Mammary epithelial cell (primary cell): Measurements from ENCODE around the gene MYB.

Experiments
- EZH2 ChIP-seq: IDR thresholded peaks from 2 replicates; pipeline ENCODE4 v1.6.1; 2012; ENCODE audit warnings: low read length, inconsistent platforms, borderline replicate concordance
- TF ChIP-seq, protein P1 (sequence below), 2 donors: IDR thresholded peaks in 1 of 2; conservative IDR thresholded peaks in 1 of 2; 2 replicates each; pipeline ENCODE4 v1.5.1; 2011 to 2012; ENCODE audit warnings: inconsistent platforms in 2 of 2, low read length in 2 of 2, mild to moderate bottlenecking in 2 of 2, control low read depth in 1 of 2, low read depth in 1 of 2; ENCODE audit not compliant: insufficient read depth in 1 of 2; ENCODE audit errors: extremely low read depth in 1 of 2

DNA sequence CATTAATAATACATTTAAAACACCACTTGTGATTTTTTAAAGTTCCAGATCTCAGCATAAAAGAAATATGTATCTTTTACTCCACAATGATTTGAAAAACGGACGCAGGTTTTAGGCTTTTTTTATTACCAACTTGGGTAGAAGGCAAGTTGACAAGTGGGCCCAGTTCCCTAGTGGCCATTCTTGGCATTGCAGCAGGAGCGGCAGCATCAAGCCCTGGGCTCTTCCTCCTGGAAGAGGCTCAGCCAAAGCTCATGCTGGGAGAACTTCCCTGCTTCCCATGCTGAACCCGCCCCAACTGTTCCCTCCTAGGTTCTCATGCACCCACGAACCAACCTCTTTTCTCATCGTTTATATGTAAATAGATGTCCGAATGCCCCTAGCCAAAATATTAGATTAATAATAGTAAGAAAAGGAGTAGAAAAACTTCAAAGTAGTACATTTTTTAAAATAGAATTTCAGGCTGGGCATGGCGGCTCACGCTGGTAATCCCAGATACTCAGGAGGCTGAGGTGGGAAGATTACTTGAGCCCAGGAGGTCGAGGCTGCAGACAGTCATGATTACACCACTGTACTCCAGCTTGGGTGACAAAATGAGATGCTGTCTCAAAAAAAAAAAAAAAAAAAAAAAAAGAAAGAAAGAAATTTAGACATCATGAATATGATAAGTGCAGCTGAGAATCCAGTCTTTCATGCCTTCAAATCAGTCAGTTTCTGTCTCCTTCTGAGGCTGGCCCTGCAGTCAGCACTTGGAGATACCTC, 18.2 kb upstream of the MYB start:
- no peak for TF ChIP-seq EZH2
- TF ChIP-seq, protein P1, sequence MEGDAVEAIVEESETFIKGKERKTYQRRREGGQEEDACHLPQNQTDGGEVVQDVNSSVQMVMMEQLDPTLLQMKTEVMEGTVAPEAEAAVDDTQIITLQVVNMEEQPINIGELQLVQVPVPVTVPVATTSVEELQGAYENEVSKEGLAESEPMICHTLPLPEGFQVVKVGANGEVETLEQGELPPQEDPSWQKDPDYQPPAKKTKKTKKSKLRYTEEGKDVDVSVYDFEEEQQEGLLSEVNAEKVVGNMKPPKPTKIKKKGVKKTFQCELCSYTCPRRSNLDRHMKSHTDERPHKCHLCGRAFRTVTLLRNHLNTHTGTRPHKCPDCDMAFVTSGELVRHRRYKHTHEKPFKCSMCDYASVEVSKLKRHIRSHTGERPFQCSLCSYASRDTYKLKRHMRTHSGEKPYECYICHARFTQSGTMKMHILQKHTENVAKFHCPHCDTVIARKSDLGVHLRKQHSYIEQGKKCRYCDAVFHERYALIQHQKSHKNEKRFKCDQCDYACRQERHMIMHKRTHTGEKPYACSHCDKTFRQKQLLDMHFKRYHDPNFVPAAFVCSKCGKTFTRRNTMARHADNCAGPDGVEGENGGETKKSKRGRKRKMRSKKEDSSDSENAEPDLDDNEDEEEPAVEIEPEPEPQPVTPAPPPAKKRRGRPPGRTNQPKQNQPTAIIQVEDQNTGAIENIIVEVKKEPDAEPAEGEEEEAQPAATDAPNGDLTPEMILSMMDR (conservative IDR thresholded peaks at IDR 0.05 in 1 of 2, IDR thresholded peaks at IDR 0.05 in 1 of 2; ENCODE audit: extremely low read depth in 1 of 2, insufficient read depth in 1 of 2, low read depth in 1 of 2, low read length in 2 of 2), result peak; percentile 75 to 91
